Medulla oblongata (tissue), 1 donor: Measurements from ENCODE around the gene LRRTM2.
"Not testable (repeated sequence)": the region's sequence is repeated elsewhere in the genome, so short reads cannot be mapped to it uniquely, and the experiment has no call there.

Experiments used
- DNase-seq: peaks from one replicate; pipeline ENCODE4 v3.0.0-alpha.2; 2015; ENCODE audit errors: extremely low spot score

Gene LRRTM2

DNA sequence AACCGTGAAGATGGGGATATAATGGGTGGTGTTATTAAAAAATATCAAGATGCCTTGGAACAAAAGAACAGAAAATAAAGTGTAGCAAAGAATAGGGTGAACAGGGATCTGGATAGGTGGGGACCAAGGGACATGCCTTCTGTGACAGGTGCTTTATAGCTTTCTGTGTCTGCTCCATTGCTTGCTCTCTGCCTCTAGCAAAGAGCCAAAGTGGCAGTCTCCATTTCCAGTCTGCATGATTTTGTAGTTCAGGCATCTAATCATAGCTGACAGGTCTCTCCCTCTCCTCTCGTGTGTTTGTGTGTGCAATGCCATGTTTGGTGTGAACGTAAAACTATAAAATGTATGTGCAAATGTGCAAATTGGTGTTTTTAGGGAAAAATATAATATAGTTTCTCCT lies 35.0 kb downstream of the LRRTM2 start:
- no peak for DNase-seq

DNA sequence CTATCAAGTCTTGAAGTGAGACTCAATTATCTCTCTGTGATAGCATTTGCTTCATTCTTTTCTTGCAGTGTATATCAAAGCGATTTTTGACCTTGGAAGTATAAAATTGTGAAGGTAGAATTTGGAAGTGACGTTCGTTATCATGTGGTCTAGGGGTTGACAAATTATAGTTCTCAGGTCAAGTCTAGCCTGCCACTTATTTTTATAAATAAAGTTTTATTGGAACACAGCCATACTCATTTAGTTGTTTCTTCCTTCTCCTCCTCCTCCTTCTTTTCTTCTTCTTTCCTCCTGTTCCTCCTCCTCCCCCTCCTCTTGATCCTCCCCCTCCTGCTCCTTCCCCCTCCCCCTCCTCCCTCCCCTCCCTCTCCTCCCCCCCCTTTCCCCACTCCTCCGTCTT lies 38.0 kb downstream of the LRRTM2 start:
- no peak for DNase-seq

DNA sequence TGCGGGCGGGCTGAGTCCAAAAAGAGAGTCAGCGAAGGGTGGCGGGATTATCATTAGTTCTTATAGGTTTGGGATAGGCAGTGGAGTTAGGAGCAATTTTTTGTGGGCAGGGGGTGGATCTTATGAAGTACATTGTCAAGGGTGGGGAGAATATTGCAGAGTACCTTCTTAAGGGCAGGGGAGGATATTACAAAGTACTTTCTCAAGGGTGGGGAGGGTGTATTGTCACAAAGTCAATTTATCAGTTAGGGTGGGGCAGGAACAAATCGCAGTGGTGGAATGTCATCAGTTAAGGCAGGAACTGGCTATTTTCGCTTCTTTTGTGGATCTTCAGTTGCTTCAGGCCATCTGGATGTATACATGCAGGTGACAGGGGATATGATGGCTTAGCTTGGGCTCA lies 40.3 kb downstream of the LRRTM2 start:
- DNase-seq = not testable (repeated sequence)

DNA sequence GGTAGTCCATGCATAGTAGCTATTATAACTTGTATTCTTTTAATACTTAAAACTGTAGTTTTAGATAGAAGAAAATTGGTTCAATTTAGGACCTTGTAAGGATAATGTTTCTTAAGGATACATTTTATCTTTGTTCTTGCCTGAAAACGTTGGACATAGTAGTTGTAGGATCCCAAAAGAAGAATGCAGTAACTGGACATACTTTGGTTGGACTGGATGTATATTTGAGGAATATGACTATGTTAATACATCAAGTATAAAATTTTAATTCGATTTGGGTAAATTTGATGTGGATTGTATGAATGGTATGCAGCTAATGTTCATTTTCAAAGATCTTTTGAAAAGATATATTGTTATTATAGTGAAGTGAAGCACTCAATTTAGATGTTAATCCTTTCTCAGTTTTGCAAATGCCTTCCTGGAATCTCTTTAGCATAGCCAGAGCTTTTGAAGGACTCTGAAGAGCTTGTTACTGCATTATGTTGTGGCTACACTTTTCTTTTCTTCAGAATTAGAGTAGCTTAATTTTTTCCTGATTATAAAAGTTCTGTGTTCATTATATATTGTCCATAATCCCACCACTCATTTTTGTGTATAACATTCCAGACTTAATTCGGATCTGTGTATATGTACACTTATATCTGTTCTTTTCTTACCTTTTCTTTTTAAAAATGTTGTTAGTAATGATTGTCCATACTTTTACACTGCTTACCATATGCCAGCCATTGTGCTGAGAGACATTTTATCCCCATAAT lies 41.2 kb downstream of the LRRTM2 start:
- no peak for DNase-seq

DNA sequence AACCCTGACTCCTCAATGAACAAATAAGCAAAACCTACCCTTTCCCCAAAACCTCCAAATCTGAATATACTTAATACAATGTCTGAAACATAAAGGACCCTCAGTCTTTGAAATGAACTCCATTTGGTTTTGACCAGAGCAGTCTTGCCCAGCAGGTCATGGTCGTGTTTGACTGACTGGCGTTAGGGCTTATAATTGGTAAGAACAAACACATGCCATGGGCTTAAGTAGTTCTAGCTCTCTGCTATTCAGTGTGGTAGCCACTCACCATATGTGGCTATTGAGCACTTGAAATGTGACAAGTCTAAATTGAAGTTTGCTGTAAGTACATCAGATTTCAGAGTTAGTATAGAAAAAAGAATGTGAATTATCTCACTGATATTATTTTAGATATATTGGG lies 42.1 kb downstream of the LRRTM2 start:
- no peak for DNase-seq

DNA sequence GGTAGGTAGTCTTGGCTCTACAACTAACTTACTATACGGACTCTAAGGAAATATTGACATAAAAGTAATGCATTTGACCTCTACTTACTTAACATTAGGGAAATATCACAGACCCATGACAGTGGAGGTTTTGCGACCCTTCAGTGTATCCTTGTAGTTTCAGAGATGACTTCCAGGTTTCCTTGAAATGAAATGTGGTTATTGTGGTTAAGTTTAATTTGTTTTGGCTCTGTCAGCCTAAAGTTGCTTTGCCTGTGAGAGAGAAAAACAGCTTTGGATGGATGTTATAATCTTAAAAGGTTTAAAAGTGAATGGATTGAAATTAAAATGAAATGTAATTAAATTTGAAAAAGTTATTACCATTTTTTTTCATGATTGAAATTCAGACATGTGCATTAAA lies 42.9 kb downstream of the LRRTM2 start:
- DNase-seq = no peak

DNA sequence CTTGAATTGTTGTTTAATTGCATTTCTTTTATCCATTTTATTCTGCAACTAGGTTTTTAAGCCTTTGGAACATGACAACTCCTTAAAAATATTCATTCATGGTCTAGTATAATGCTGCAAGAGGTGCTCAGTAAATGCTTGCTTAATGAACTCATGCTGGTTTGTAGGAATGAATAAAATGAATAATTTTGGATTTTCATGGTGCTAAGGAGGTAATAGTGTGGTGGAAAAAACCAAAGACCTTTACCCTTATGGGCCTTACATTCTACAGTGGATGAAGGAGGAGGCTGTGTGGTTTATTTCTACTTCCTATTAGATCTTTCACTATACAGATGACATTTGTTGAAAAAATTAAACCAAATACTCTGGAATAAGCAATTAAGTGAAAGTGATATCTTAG lies 43.4 kb downstream of the LRRTM2 start:
- DNase-seq = no peak

DNA sequence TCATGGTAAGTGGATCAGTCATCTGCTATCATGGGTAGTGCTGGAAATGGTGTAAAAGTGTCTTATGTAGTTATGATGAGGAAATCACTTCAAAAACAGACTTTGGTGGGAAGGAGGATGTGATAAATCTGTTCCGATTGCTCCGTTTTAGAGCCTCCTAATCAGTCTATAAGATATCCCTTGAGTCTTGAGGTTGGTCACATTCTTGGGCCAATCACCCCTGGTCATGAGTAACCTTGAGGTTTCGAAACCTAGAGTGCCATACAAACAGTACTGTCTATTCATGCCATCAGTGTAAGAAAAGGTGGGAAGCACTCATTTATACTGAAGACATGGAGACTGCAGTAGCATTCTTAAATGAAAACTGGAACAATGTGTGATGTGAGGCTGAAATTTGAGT lies 45.8 kb downstream of the LRRTM2 start:
- no peak for DNase-seq

DNA sequence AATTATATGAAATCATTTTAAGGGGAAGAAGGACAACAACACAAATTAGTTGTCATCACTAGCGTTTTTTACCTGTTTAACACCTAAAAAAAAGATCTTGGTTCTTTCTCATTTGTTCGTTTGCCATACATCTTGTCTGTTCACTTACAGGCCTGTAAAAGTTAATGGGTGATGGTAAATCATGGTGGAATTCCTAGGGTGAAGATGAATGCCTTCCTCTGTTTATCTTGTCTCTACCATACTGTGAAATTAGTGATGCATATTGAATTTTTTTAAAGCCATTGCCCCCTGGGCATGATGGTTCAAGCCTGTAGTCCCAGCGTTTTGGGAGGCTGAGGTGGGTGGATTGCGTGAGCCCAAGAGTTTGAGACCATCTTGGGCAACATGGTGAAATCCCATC lies 46.6 kb downstream of the LRRTM2 start:
- no peak for DNase-seq

DNA sequence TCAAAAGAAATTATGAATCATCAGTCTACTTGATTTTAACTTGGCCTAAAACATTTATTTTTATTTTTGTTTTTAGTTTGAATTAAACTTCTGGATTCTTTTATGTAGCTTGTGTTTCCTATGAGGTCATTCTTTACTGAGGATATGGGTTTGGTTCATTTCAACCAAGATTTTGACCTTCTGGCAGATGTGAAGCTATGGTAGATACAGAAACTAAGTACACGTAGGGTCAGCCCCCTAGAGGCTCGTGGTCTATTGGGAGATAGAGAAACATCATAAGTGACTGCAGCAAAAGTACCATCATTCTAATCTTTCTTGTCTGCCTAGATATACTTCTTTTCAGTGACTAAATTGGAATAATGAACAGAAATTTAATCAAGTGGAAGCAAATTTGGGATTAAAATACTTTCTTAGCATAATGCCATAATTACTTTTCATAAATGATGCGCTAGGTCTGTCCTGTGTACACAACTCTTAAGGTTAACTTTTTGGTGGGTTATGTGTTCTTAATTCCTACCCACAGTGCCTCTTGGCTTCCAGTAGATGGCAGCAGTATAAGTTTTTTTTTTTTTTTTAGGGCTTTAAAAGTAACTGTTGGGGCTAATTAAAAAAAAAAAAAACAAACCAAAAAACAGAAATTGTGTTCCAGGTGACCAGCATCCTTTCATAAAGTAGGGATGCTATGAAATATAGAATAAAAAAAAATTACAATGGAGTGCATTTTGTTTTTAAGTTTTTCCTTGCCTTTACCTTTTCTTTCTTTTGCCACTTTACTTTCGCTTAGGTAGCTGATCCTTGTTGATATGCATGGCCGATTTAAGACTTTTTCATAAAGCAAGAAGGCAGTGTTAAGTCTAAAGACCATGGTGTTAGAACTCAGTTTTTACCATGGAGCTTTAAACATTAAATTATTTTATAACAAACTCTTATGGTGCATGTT lies 49.9 kb downstream of the LRRTM2 start:
- no peak for DNase-seq

DNA sequence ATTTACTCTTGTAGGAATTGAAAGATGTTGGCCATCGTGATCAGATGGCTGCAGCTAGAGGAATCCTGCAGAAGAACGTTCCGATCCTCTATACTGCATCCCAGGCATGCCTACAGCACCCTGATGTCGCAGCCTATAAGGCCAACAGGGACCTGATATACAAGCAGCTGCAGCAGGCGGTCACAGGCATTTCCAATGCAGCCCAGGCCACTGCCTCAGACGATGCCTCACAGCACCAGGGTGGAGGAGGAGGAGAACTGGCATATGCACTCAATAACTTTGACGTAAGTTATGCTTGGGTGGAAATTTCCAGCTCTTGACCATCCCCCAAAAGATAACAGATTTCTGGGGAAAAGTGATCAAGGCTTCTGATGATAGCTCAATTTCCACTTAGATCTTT lies 50.6 kb downstream of the LRRTM2 start:
- DNase-seq = no peak

DNA sequence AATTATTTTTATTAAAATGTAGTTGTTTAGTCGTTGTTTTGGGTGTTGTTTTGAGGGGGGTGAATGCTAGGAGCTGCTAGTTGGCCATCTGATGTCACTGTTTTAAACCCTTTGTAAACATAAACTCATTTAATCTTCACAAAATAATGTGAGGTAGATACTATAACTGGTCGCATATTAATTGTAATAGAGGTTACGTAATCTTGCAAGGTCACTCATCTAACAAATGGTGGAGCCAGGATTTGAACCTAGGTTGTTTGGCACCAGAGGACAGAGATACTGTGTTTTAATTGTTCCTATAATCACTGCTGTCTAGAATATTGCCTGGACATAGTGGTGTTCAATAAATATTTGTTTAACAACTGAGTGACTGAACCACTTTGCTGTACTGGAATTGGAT lies 54.4 kb downstream of the LRRTM2 start:
- no peak for DNase-seq

DNA sequence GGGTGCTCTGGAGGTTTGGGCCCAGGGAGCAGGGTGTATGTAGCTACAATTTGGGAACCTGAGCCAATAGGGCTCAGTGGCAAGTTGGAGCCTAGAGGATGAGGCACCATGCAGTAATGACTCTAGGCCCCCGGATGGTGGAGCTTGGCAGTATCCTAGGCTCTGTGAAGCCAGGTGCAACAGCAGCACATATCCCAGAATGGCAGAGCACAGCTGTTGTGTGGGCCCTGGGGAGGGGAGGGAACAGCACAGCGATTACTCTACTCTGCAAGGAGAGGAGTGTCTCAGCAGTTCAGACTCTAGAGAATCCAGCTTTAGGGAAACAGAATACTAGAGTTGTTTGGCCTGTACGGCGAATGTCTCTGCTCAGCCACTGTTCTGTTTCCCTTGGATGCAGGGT lies 56.1 kb downstream of the LRRTM2 start:
- no peak for DNase-seq
